PC-3 (cell line): ENCODE measurements around the gene DCD. TPM values are rescaled to one million over a fixed set of nuclear protein-coding genes. Genes with fewer than 3 reads are reported as not detected.

ENCODE experiments used
- ATAC-seq: fragments of 200-7000 bp; cut with Tn5 transposase; 2 replicates; pipeline ENCODE4 v1.9.1; 2020; ENCODE audit warnings: mild to moderate bottlenecking, moderate library complexity
- BruUV-seq: library from RNA; stranded (reverse); fragments of 400-500 nt; replicated peaks from 2 replicates; lab custom pipeline; 2021; lab: Mats Ljungman, UMichigan
- CTCF ChIA-PET: fragments of 300-600 bp; sonication (Branson Sonifier 250); formaldehyde crosslinking; loops from one replicate; lab custom pipeline; 2022; ENCODE audit warnings: antibody characterized with exemption; lab: Charles Lee
- POLR2A ChIA-PET: fragments of 300-600 bp; sonication (Branson Sonifier 250); formaldehyde crosslinking; loops from one replicate; lab custom pipeline; 2022; ENCODE audit warnings: antibody characterized with exemption; ENCODE audit not compliant: unreplicated experiment; lab: Charles Lee
- DNase-seq: peaks from one replicate; pipeline ENCODE4 v3.0.0-alpha.2; 2015
- H2AFZ ChIP-seq: fragments of 300-600 bp; sonication (generic); 2 replicates; pipeline ENCODE4 v1.6.0; 2016; ENCODE audit warnings: antibody characterized with exemption, low read length
- H3F3A ChIP-seq: fragments of 300-600 bp; sonication (generic); one replicate; pipeline ENCODE4 v1.6.0; 2017; ENCODE audit warnings: antibody characterized with exemption, low read length, control low read depth, mild to moderate bottlenecking; ENCODE audit not compliant: unreplicated experiment
- H3K27ac ChIP-seq: fragments of 300-600 bp; sonication (generic); 2 replicates; pipeline ENCODE4 v1.5.1; 2016; ENCODE audit warnings: mild to moderate bottlenecking, low read length
- H3K27me3 ChIP-seq: fragments of 300-600 bp; sonication (generic); 2 replicates; pipeline ENCODE4 v1.6.1; 2016; ENCODE audit warnings: low read length, mixed read lengths
- H3K36me3 ChIP-seq: fragments of 300-600 bp; sonication (generic); 2 replicates; pipeline ENCODE4 v1.6.1; 2016; ENCODE audit warnings: low read depth, mixed run types, low read length, mixed read lengths
- H3K4me1 ChIP-seq: fragments of 300-600 bp; sonication (generic); 2 replicates; pipeline ENCODE4 v1.5.1; 2016; ENCODE audit warnings: low read length; ENCODE audit not compliant: insufficient read depth
- H3K4me2 ChIP-seq: fragments of 300-600 bp; sonication (generic); 2 replicates; pipeline ENCODE4 v1.6.0; 2016; ENCODE audit warnings: low read length
- H3K4me3 ChIP-seq: fragments of 300-600 bp; sonication (generic); 2 replicates; pipeline ENCODE4 v1.5.1; 2016; ENCODE audit warnings: mild to moderate bottlenecking, low read length, mixed read lengths
- H3K79me2 ChIP-seq: fragments of 300-600 bp; sonication (generic); 2 replicates; pipeline ENCODE4 v1.6.1; 2017; ENCODE audit warnings: low read length, mixed read lengths
- H3K9ac ChIP-seq: fragments of 300-600 bp; sonication (generic); 2 replicates; pipeline ENCODE4 v1.6.0; 2016; ENCODE audit warnings: mild to moderate bottlenecking, low read length
- H3K9me2 ChIP-seq: fragments of 300-600 bp; sonication (generic); replicated peaks from 2 replicates; pipeline ENCODE4 v1.6.1; 2016; ENCODE audit warnings: mixed run types, low read length, mixed read lengths
- H3K9me3 ChIP-seq: fragments of 300-600 bp; sonication (generic); 2 replicates; pipeline ENCODE4 v1.6.1; 2016; ENCODE audit warnings: low read length, mixed read lengths
- H4K20me1 ChIP-seq: fragments of 300-600 bp; sonication (generic); 2 replicates; pipeline ENCODE4 v1.6.1; 2016; ENCODE audit warnings: low read length, mixed read lengths
- CTCF ChIP-seq: fragments of 300-600 bp; sonication (generic); conservative IDR thresholded peaks from 2 replicates; pipeline ENCODE4 v1.5.1; 2017; ENCODE audit warnings: antibody characterized with exemption, low read depth, mild to moderate bottlenecking, low read length
- EZH2 ChIP-seq: fragments of 300-600 bp; sonication (generic); IDR thresholded peaks from one replicate; pipeline ENCODE4 v1.6.1; 2017; ENCODE audit warnings: antibody characterized with exemption, mild to moderate bottlenecking, low read length; ENCODE audit not compliant: unreplicated experiment
- EZH2phosphoT487 ChIP-seq: fragments of 300-600 bp; sonication (generic); IDR thresholded peaks from 2 replicates; pipeline ENCODE4 v1.6.1; 2018; ENCODE audit warnings: mild to moderate bottlenecking, antibody characterized with exemption, low read length, borderline replicate concordance
- intact Hi-C: fragments of 100-400 bp; cut with micrococcal nuclease; formaldehyde crosslinking; loops from 2 replicates; pipeline ENCODE4 v1.9.0; 2023
- total RNA-seq: library from RNA; depleted of rRNA; stranded (reverse); fragments of >200 nt; gene quantifications from 2 replicates; pipeline ENCODE4 v1.2.3, GENCODE V29; 2014

The DCD gene
- total RNA-seq, 1 experiment from 2014 or later = not detected

- CTCF ChIA-PET = no interaction called here
- Histone ChIP-seq H4K20me1 (no peaks in the 10 kb centered on the region), H3K79me2 (no peaks in the 10 kb centered on the region), H2AFZ (no peak overlapping the region), H3K4me3 (no peak overlapping the region), H3K27ac (no peak overlapping the region), H3K9me2 (0 out of 2 replicates have a peak, but pooled peaks cover under 1% of the 10 kb centered on the region), H3K4me1 (no peaks in the 10 kb centered on the region), H3K36me3 (no peaks in the 10 kb centered on the region), H3K4me2 (no peak overlapping the region), H3K9me3 (no peaks in the 10 kb centered on the region), H3K9ac (no peak overlapping the region), H3K27me3 (peaks cover 28% of the 10 kb centered on the region), H3F3A (no peaks in the 10 kb centered on the region)
- POLR2A ChIA-PET = no interaction called here
- no peak for TF ChIP-seq EZH2phosphoT487
- no peak for TF ChIP-seq CTCF
- no peak for TF ChIP-seq EZH2
- intact Hi-C loops = no loop called here
- no TSS peak for BruUV-seq
- DNase-seq (no peak), ATAC-seq (no peak)
Observed at GRCh38 chr12:54628186-54628846, 19.8 kb downstream of the DCD start.

DNA sequence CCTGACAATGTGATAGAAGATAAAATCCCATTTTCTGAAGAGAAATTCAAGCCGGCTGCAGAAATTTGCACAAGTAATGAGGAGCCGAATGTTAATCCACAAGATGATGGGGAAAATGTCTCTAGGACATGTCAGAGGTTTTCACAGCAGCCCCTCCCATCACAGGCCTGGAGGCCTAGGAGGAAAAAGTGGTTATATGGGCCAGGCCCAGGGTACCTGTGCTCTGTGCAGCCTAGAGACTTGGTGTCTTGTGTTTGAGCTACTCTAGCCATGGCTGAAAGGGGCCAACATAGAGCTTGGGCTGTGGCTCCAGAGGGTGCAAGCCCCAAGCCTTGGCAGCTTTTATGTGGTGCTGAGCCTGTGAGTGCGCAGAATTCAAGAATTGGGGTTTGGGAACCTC lies 20.9 kb downstream of the DCD start:
- CTCF ChIA-PET = no interaction called here
- Histone ChIP-seq H3K9me3 (no peaks in the 10 kb centered on the region), H3K27me3 (peaks cover 18% of the 10 kb centered on the region), H3K36me3 (no peaks in the 10 kb centered on the region), H4K20me1 (no peaks in the 10 kb centered on the region), H3K4me2 (no peak overlapping the region), H3K4me3 (no peak overlapping the region), H3F3A (no peaks in the 10 kb centered on the region), H3K27ac (no peak overlapping the region), H3K79me2 (no peaks in the 10 kb centered on the region), H2AFZ (no peak overlapping the region), H3K9ac (no peak overlapping the region), H3K4me1 (no peaks in the 10 kb centered on the region), H3K9me2 (no peaks in the 10 kb centered on the region)
- BruUV-seq = no TSS peak
- intact Hi-C loops = no loop called here
- no peak for DNase-seq
- POLR2A ChIA-PET = no interaction called here
- no peak for ATAC-seq
- TF ChIP-seq EZH2 (no peak), EZH2phosphoT487 (no peak), CTCF (no peak)

- H3K4me3 ChIP-seq = no peak overlapping the region
- no peak overlapping the region for H3K4me2 ChIP-seq
- no peaks in the 10 kb centered on the region for H3K79me2 ChIP-seq
- H2AFZ ChIP-seq = no peak overlapping the region
- H3K9ac ChIP-seq = no peak overlapping the region
- H3K27ac ChIP-seq = no peak overlapping the region
- no TSS peak for BruUV-seq
- peaks cover 30% of the 10 kb centered on the region for H3K27me3 ChIP-seq
- ATAC-seq = no peak
- H4K20me1 ChIP-seq = no peaks in the 10 kb centered on the region
- no peaks in the 10 kb centered on the region for H3F3A ChIP-seq
- no peak for TF ChIP-seq EZH2
- no peak for TF ChIP-seq EZH2phosphoT487
- no peak for TF ChIP-seq CTCF
- no peak for DNase-seq
- H3K36me3 ChIP-seq = no peaks in the 10 kb centered on the region
- ChIA-PET CTCF (no interaction called here), POLR2A (no interaction called here)
- no peaks in the 10 kb centered on the region for H3K9me2 ChIP-seq
- H3K9me3 ChIP-seq = no peaks in the 10 kb centered on the region
- intact Hi-C loops = no loop called here
- no peaks in the 10 kb centered on the region for H3K4me1 ChIP-seq
Observed at GRCh38 chr12:54625598-54625997, 22.6 kb downstream of the DCD start.
